ENCODE results near the gene NSA2.

NSA2 gene

DNA sequence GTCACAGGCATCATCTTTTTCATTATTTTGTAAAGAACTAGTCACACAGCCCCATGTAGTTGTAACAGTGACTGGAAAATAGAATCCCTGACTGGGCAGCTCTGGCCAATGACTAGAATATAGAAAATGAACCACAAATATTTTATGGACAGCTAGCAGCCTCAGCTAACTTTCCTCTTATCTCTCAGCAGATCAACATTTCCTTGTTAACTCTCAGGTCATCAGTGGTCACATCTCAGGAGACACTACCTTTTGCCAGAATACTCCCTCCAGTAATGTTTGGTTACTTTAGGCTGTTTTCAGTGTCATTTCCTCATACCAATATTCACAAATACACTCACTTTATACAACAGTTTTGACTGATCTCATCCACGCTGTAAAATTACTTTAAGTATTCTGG lies 55.2 kb downstream of the NSA2 start:
- DNase-seq = no peak

- no peak for DNase-seq
Measured at GRCh38 chr5:74829413-74829812, 62.4 kb downstream of the NSA2 start.
